H1 (cell line): ENCODE results near the gene TIAM2. TPM values are rescaled to one million over a fixed set of nuclear protein-coding genes. Genes with fewer than 3 reads are reported as not detected.

Source experiments
- CTCF ChIA-PET: fragments of 300-600 bp; sonication (Branson Sonifier 250); formaldehyde crosslinking; loops from one replicate; lab custom pipeline; 2021; ENCODE audit not compliant: partially characterized antibody; lab: Charles Lee
- POLR2A ChIA-PET: fragments of 300-600 bp; sonication (Branson Sonifier 250); formaldehyde crosslinking; loops from one replicate; lab custom pipeline; 2021; ENCODE audit warnings: inconsistent platforms; ENCODE audit not compliant: partially characterized antibody; lab: Charles Lee
- DNase-seq, 2 experiments: peaks; one replicate each; pipeline versions ENCODE4 v3.0.0 to v3.0.0-alpha.2; 2010 to 2022; ENCODE audit warnings: low spot score in 2 of 2, low read depth in 1 of 2, mixed read lengths in 1 of 2
- FAIRE-seq: peaks from 2 replicates; lab custom pipeline; 2011; peaks lifted over from hg19 to GRCh38; lab: Jason Lieb, UNC
- H2AFZ ChIP-seq: 2 replicates; pipeline ENCODE4 v1.8.1; 2012; ENCODE audit warnings: low read length, inconsistent platforms
- H2AK5ac ChIP-seq: 2 replicates; pipeline ENCODE4 v1.6.1; 2013; ENCODE audit warnings: low read depth, low read length
- H2BK120ac ChIP-seq: replicated peaks from 2 replicates; pipeline ENCODE3; 2013; ENCODE audit warnings: low read depth, low read length, inconsistent platforms
- H2BK12ac ChIP-seq: 2 replicates; pipeline ENCODE4 v1.6.1; 2013; ENCODE audit warnings: low read depth, low read length
- H2BK15ac ChIP-seq: 2 replicates; pipeline ENCODE4 v1.6.1; 2013; ENCODE audit warnings: low read length
- H2BK20ac ChIP-seq: 2 replicates; pipeline ENCODE4 v1.6.1; 2013; ENCODE audit warnings: low read length
- H2BK5ac ChIP-seq: 2 replicates; pipeline ENCODE4 v1.6.1; 2013; ENCODE audit warnings: low read depth, low read length
- H3K14ac ChIP-seq: 2 replicates; pipeline ENCODE4 v1.6.1; 2013; ENCODE audit warnings: inconsistent platforms; ENCODE audit not compliant: insufficient read length
- H3K18ac ChIP-seq: 2 replicates; pipeline ENCODE4 v1.6.1; 2013; ENCODE audit warnings: low read length; ENCODE audit errors: extremely low read depth
- H3K23ac ChIP-seq: 2 replicates; pipeline ENCODE4 v1.6.1; 2013; ENCODE audit warnings: inconsistent platforms; ENCODE audit not compliant: insufficient read length
- H3K23me2 ChIP-seq: 2 replicates; pipeline ENCODE4 v1.6.1; 2013; ENCODE audit warnings: low read depth, low read length
- H3K27ac ChIP-seq: 2 replicates; pipeline ENCODE4 v1.6.1; 2011; ENCODE audit warnings: low read depth, low read length, inconsistent platforms
- H3K27me3 ChIP-seq, 4 experiments: replicated peaks in 1 of 4; 1 replicate in 1 of 4; 2 replicates in 3 of 4; pipeline versions ENCODE4 v1.6.1 to v1.8.1; 2011 to 2013; ENCODE audit warnings: low read length in 3 of 4, mild to moderate bottlenecking in 3 of 4, inconsistent platforms in 2 of 4, mixed read lengths in 2 of 4, moderate library complexity in 1 of 4; ENCODE audit not compliant: control insufficient read depth in 3 of 4, insufficient read depth in 3 of 4; ENCODE audit errors: extremely low read depth in 1 of 4
- H3K36me3 ChIP-seq, 4 experiments: 2 replicates each; pipeline versions ENCODE4 v1.6.1 to v1.8.1; 2011 to 2013; ENCODE audit warnings: mild to moderate bottlenecking in 4 of 4, low read length in 3 of 4, moderate library complexity in 2 of 4, control low read depth in 1 of 4, inconsistent platforms in 1 of 4; ENCODE audit not compliant: insufficient read depth in 4 of 4, control insufficient read depth in 2 of 4
- H3K4ac ChIP-seq: replicated peaks from 2 replicates; pipeline ENCODE3; 2013; ENCODE audit warnings: low read length, low read depth, mixed read lengths, inconsistent platforms; ENCODE audit not compliant: insufficient read length
- H3K4me1 ChIP-seq, 4 experiments: replicated peaks in 1 of 4; 1 replicate in 1 of 4; 2 replicates in 3 of 4; pipeline versions ENCODE4 v1.6.1 to v1.8.1; 2011 to 2013; ENCODE audit warnings: low read length in 3 of 4, inconsistent platforms in 2 of 4, mixed read lengths in 1 of 4; ENCODE audit not compliant: insufficient read depth in 4 of 4, control insufficient read depth in 3 of 4
- H3K4me2 ChIP-seq, 2 experiments: 2 replicates each; pipeline versions ENCODE4 v1.6.1 to v1.8.1; 2011 to 2013; ENCODE audit warnings: low read depth in 2 of 2, low read length in 2 of 2, control low read depth in 1 of 2, inconsistent platforms in 1 of 2, mild to moderate bottlenecking in 1 of 2; ENCODE audit not compliant: insufficient read depth in 1 of 2
- H3K4me3 ChIP-seq, 4 experiments: fragments of 200-600, 300-600 bp in 1 of 4; sonication (generic), shearing (Covaris generic), sonication (Bioruptor Twin) in 1 of 4; 2 replicates each; pipeline versions ENCODE4 v1.5.1 to v1.8.1; 2011 to 2016; ENCODE audit warnings: low read length in 4 of 4, low read depth in 3 of 4, control low read depth in 2 of 4, inconsistent platforms in 2 of 4, mild to moderate bottlenecking in 2 of 4, mixed read lengths in 1 of 4, moderate library complexity in 1 of 4; ENCODE audit not compliant: insufficient read depth in 2 of 4; ENCODE audit errors: extremely low read depth in 1 of 4
- H3K56ac ChIP-seq: replicated peaks from 2 replicates; pipeline ENCODE3; 2013; ENCODE audit warnings: low read depth, mild to moderate bottlenecking, mixed read lengths, low read length, inconsistent platforms; ENCODE audit not compliant: insufficient read length
- H3K79me1 ChIP-seq: 2 replicates; pipeline ENCODE4 v1.6.1; 2013; ENCODE audit warnings: low read depth, low read length, control low read depth
- H3K79me2 ChIP-seq, 2 experiments: 2 replicates each; pipeline versions ENCODE4 v1.6.1 to v1.8.1; 2012 to 2013; ENCODE audit warnings: low read length in 2 of 2, mild to moderate bottlenecking in 2 of 2, inconsistent platforms in 1 of 2; ENCODE audit not compliant: insufficient read depth in 2 of 2, control insufficient read depth in 1 of 2
- H3K9ac ChIP-seq, 4 experiments: replicated peaks in 1 of 4; 1 replicate in 1 of 4; 2 replicates in 3 of 4; pipeline versions ENCODE4 v1.6.1 to v1.8.1; 2011 to 2013; ENCODE audit warnings: low read depth in 3 of 4, low read length in 3 of 4, control low read depth in 2 of 4, mild to moderate bottlenecking in 2 of 4, moderate library complexity in 2 of 4, inconsistent platforms in 1 of 4; ENCODE audit errors: extremely low read depth in 1 of 4
- H3K9me3 ChIP-seq, 2 experiments: 2 replicates each; pipeline versions ENCODE4 v1.6.1 to v1.8.1; 2012 to 2013; ENCODE audit warnings: mild to moderate bottlenecking in 2 of 2, moderate library complexity in 2 of 2, control low read depth in 1 of 2, inconsistent platforms in 1 of 2, low read depth in 1 of 2, low read length in 1 of 2, mixed read lengths in 1 of 2; ENCODE audit not compliant: insufficient read depth in 2 of 2
- H4K20me1 ChIP-seq, 2 experiments: replicated peaks in 1 of 2; 2 replicates each; pipeline versions ENCODE3 to v1.8.1; 2011 to 2013; ENCODE audit warnings: inconsistent platforms in 2 of 2, low read length in 2 of 2, mild to moderate bottlenecking in 1 of 2; ENCODE audit not compliant: insufficient read depth in 2 of 2, control insufficient read depth in 1 of 2
- H4K5ac ChIP-seq: 2 replicates; pipeline ENCODE4 v1.6.1; 2013; ENCODE audit warnings: low read length, low read depth, mixed read lengths, inconsistent platforms; ENCODE audit not compliant: insufficient read length
- H4K8ac ChIP-seq: 2 replicates; pipeline ENCODE4 v1.8.0; 2013; ENCODE audit warnings: mild to moderate bottlenecking, moderate library complexity, low read length, inconsistent platforms; ENCODE audit not compliant: insufficient read depth; ENCODE audit errors: extremely low read depth
- H4K91ac ChIP-seq: replicated peaks from 2 replicates; pipeline ENCODE3; 2013; ENCODE audit warnings: low read length, mixed read lengths, inconsistent platforms; ENCODE audit not compliant: insufficient read length
- FOSL1 ChIP-seq: IDR thresholded peaks from 2 replicates; pipeline ENCODE4 v1.6.1; 2011; ENCODE audit warnings: mild to moderate bottlenecking, low read depth, low read length, moderate library complexity; ENCODE audit not compliant: insufficient read depth
- KDM1A ChIP-seq: fragments of 200-600, 300-600 bp; sonication (generic); IDR thresholded peaks from 2 replicates; pipeline ENCODE4 v1.7.1; 2016; ENCODE audit warnings: mild to moderate bottlenecking, low read length, borderline replicate concordance
- SP1 ChIP-seq: IDR thresholded peaks from 2 replicates; pipeline ENCODE4 v1.6.1; 2011; ENCODE audit warnings: low read depth, low read length
- YY1 ChIP-seq: IDR thresholded peaks from 2 replicates; pipeline ENCODE4 v1.6.1; 2011; ENCODE audit warnings: low read depth, mild to moderate bottlenecking, low read length
- WGBS, 2 experiments: shearing (Covaris generic) in 1 of 2; methylation state at CpG; one replicate each; pipeline versions ENCODE4 v1.1.6 to v1.1.7; 2013 to 2015; ENCODE audit warnings: low lambda C conversion rate in 2 of 2, mixed read lengths in 2 of 2, inconsistent platforms in 1 of 2, low coverage in 1 of 2, missing lambda C conversion rate in 1 of 2; ENCODE audit not compliant: insufficient replicate concordance in 2 of 2, insufficient coverage in 1 of 2, insufficient read length in 1 of 2; ENCODE audit errors: extremely low coverage in 1 of 2, missing lambda C conversion rate in 1 of 2; 5-methylcytosine and 5-hydroxymethylcytosine counted together
- polyA plus RNA-seq, 7 experiments: library from polyadenylated mRNA; depleted of rRNA in 3 of 7; stranded (reverse) in 5 of 7; unstranded in 2 of 7; fragments of >200 nt in 5 of 7; fragments of 200-250 nt in 2 of 7; gene quantifications; 1 replicate in 5 of 7; 2 replicates in 1 of 7; 4 replicates in 1 of 7; pipeline versions ENCODE4 v1.2.1 to v1.2.3, GENCODE V29; 2011 to 2013; ENCODE audit warnings: missing spikeins in 2 of 7, mixed read lengths in 2 of 7
- total RNA-seq: library from RNA; stranded (reverse); fragmentation: NEBNext Ultra II Directional; extraction: Animal tissue kit (Norgen Biotek cat#: 25700); gene quantifications from 2 replicates; pipeline ENCODE4 v1.2.1, GENCODE V29; 2021

Gene TIAM2
- total and polyA plus RNA-seq, 2 of the 8 experiments (the other 6 are each of a cell fraction or from before 2014, with no cell fraction given) = 7.4 to 23.9 TPM

GRCh38 chr6:155207223-155207622, 212.1 kb downstream of the TIAM2 start:
- 96% methylated on average over 5 of the region's 5 CpGs; no CpG with 5 or more reads in 1 of the 2 experiments for WGBS, 2 experiments
- no peaks in the 10 kb centered on the region for H3K79me2 ChIP-seq
- no peak overlapping the region for H3K56ac ChIP-seq
- no peak overlapping the region for H2BK5ac ChIP-seq
- no peak overlapping the region for H4K91ac ChIP-seq
- DNase-seq (no peak), FAIRE-seq (no peak)
- no peak overlapping the region for H2BK20ac ChIP-seq
- peaks cover 0 to 4% (median 0%) of the 10 kb centered on the region in 4 experiments; a peak in 1 of 7 replicates for H3K4me1 ChIP-seq
- H2BK15ac ChIP-seq = no peak overlapping the region
- H3K4ac ChIP-seq = no peak overlapping the region
- no peak overlapping the region for H3K18ac ChIP-seq
- no peak overlapping the region for H2AFZ ChIP-seq
- H2AK5ac ChIP-seq = no peak overlapping the region
- no peaks in the 10 kb centered on the region for H3K23me2 ChIP-seq
- no peaks in the 10 kb centered on the region for H3K9me3 ChIP-seq
- peaks cover 0 to 9% (median 5%) of the 10 kb centered on the region in 4 experiments; a peak in 3 of 8 replicates for H3K36me3 ChIP-seq
- H3K9ac ChIP-seq = no peak overlapping the region
- no peak overlapping the region for H2BK120ac ChIP-seq
- TF ChIP-seq SP1 = no peak
- no peak for TF ChIP-seq YY1
- no peak for TF ChIP-seq KDM1A
- no peak for TF ChIP-seq FOSL1
- H3K23ac ChIP-seq = no peak overlapping the region
- H3K4me3 ChIP-seq = no peak overlapping the region
- no peaks in the 10 kb centered on the region for H3K79me1 ChIP-seq
- H3K4me2 ChIP-seq = no peak overlapping the region
- H2BK12ac ChIP-seq = no peak overlapping the region
- no peaks in the 10 kb centered on the region for H3K27me3 ChIP-seq
- no peak overlapping the region for H3K27ac ChIP-seq
- no peak overlapping the region; the same call in 1 of the 2 replicates for H4K8ac ChIP-seq
- H4K5ac ChIP-seq = no peak overlapping the region
- POLR2A ChIA-PET = no interaction called here
- H3K14ac ChIP-seq = no peak overlapping the region
- CTCF ChIA-PET = interaction anchor here (1.2 to 3.0 kb wide), 6 partner anchors 10 to 279 kb away, joined by 3 to 19 read pairs (median 6); no protein-coding TSS in a partner anchor
- H4K20me1 ChIP-seq = no peaks in the 10 kb centered on the region
